ENCODE data around the gene ARL5A.
"Not testable (repeated sequence)": the region's sequence is repeated elsewhere in the genome, so short reads cannot be mapped to it uniquely, and the experiment has no call there.

ARL5A gene, protein sequence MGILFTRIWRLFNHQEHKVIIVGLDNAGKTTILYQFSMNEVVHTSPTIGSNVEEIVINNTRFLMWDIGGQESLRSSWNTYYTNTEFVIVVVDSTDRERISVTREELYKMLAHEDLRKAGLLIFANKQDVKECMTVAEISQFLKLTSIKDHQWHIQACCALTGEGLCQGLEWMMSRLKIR

DNA sequence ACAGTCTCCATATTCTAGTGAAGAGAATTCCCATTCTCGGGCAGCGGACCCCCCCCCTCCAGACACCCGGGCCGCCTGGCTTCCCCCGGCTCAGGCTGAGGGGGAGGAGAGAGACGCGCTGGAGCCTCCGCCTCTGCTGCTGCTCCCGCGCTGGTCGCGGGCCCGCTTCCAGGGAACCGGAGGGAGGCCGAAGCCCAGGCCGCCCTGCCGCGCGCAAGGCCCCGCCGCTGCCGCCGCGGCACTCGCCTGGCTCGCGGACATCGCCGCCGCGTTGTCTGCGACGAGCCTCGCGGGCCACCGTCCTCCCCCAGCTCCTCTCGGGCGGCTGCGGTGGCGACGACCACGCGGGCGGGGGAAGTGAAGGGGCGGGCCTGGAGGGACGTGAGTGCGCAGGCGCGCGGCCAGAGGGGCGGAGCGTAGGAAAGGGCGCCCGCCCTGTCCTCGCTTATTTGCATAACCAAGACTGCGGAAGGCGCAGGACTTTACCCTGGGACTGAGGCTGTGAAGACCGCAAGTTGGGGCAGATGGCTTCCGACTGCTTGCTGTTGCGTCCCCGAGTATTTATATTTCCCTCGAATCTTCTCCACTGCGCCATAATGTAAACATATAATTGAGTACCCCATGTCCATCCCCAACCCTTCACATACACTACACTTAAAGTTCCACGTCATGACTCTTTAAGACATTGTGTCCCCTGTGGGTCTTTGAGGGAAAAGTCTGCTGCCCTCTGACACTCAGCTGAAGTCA, at the start of gene ARL5A:
Gene ARL5A, minus strand, starts transcription at position 279 of the 747 bp plus-strand sequence. Its CDS starts 245 bp downstream, at position 34.
- DNase-seq = peak; percentile 98
- H3K36me3 Mint-ChIP-seq (ENCODE audit: low read depth) = peaks cover 31% of the 10 kb centered on the region
- H3K27me3 Mint-ChIP-seq = no peaks in the 10 kb centered on the region
- H3K27ac Mint-ChIP-seq = peak within 1 kb of the TSS; percentile 94
- H3K4me1 Mint-ChIP-seq (ENCODE audit: low read depth) = peaks cover 43% of the 10 kb centered on the region
- H3K4me3 Mint-ChIP-seq = peak within 1 kb of the TSS; percentile 97
- H3K9me3 Mint-ChIP-seq = no peaks in the 10 kb centered on the region

DNA sequence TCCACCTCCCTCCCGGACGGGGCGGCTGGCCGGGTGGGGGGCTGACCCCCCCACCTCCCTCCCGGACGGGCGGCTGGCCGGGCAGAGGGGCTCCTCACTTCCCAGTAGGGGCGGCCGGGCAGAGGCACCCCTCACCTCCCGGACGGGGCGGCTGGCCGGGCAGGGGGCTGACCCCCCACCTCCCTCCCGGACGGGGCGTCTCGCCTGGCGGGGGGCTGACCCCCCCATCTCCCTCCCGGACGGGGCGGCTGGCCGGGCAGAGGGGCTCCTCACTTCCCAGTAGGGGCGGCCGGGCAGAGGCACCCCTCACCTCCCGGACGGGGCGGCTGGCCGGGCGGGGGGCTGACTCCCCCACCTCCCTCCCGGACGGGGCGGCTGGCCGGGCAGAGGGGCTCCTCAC, 47.4 kb upstream of the ARL5A start:
- peaks cover 13% of the 10 kb centered on the region for H3K4me1 Mint-ChIP-seq (ENCODE audit: low read depth)
- H3K36me3 Mint-ChIP-seq (ENCODE audit: low read depth); H3K27me3 Mint-ChIP-seq; H3K27ac Mint-ChIP-seq; H3K9me3 Mint-ChIP-seq; H3K4me3 Mint-ChIP-seq; DNase-seq: not testable (repeated sequence)

DNA sequence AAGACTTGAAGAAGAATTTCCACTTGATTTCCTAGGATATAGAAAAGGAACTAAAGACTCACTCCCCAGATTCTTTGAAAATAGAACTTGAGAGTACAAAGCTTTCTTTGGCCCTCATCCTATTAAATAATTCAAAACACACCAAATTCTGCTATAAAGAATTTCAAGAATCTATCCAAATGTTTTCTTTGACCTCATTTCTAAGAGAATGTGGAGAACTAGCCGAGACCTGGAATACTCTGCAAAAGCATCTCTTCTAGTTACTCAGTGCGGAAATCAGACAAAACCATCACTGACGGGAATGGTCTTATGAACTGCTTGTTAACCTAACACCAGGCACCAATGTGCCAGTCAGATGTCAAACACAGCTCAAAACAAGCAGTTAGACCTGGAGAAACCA, 44.2 kb upstream of the ARL5A start:
- H3K27ac Mint-ChIP-seq = no peak overlapping the region
- no peaks in the 10 kb centered on the region for H3K36me3 Mint-ChIP-seq (ENCODE audit: low read depth)
- no peak for DNase-seq
- H3K27me3 Mint-ChIP-seq = peaks cover 15% of the 10 kb centered on the region
- H3K4me1 Mint-ChIP-seq (ENCODE audit: low read depth) = no peaks in the 10 kb centered on the region
- H3K9me3 Mint-ChIP-seq = no peaks in the 10 kb centered on the region
- no peak overlapping the region for H3K4me3 Mint-ChIP-seq

- no peaks in the 10 kb centered on the region for H3K4me1 Mint-ChIP-seq (ENCODE audit: low read depth)
- DNase-seq = no peak
- no peak overlapping the region for H3K4me3 Mint-ChIP-seq
- no peaks in the 10 kb centered on the region for H3K36me3 Mint-ChIP-seq (ENCODE audit: low read depth)
- H3K27ac Mint-ChIP-seq = no peak overlapping the region
- peaks cover 19% of the 10 kb centered on the region for H3K27me3 Mint-ChIP-seq
- H3K9me3 Mint-ChIP-seq = no peaks in the 10 kb centered on the region
Observed at GRCh38 chr2:151869291-151869690, 41.1 kb upstream of the ARL5A start.

DNA sequence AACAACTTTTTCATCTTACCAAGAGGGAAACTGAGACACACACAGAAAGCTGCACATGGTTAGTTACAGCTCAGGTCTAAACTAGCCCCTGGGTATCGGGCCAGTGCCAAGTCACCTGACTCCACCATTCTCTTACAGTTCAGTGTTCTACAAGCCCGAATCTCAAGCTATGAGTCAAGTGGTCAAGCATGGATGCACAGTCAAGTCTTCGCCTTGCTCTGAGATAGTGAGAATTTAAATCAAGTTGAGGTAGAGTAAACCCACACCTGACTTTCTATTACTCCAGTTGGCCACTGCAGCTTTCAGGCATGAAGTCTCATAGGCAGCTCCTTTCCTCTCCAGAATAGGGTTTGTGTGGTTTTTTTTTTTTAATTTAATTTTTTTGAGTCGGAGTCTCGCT, 34.5 kb upstream of the ARL5A start:
- no peak for DNase-seq
- H3K4me1 Mint-ChIP-seq (ENCODE audit: low read depth) = no peaks in the 10 kb centered on the region
- H3K27ac Mint-ChIP-seq = no peak overlapping the region
- no peaks in the 10 kb centered on the region for H3K9me3 Mint-ChIP-seq
- no peak overlapping the region for H3K4me3 Mint-ChIP-seq
- H3K36me3 Mint-ChIP-seq (ENCODE audit: low read depth) = no peaks in the 10 kb centered on the region
- peaks cover 4% of the 10 kb centered on the region for H3K27me3 Mint-ChIP-seq

- Mint-ChIP-seq H3K36me3 (ENCODE audit: low read depth) (no peaks in the 10 kb centered on the region), H3K27me3 (peaks cover 4% of the 10 kb centered on the region), H3K9me3 (no peaks in the 10 kb centered on the region), H3K27ac (no peak overlapping the region), H3K4me1 (ENCODE audit: low read depth) (no peaks in the 10 kb centered on the region), H3K4me3 (no peak overlapping the region)
- DNase-seq = no peak
Observed at GRCh38 chr2:151861174-151861573, 33.0 kb upstream of the ARL5A start.

GRCh38 chr2:151860613-151861146, 32.5 kb upstream of the ARL5A start:
- H3K4me1 Mint-ChIP-seq (ENCODE audit: low read depth) = no peaks in the 10 kb centered on the region
- no peaks in the 10 kb centered on the region for H3K9me3 Mint-ChIP-seq
- no peak for DNase-seq
- no peak overlapping the region for H3K27ac Mint-ChIP-seq
- no peaks in the 10 kb centered on the region for H3K36me3 Mint-ChIP-seq (ENCODE audit: low read depth)
- peaks cover 4% of the 10 kb centered on the region for H3K27me3 Mint-ChIP-seq
- H3K4me3 Mint-ChIP-seq = no peak overlapping the region

- no peak for DNase-seq
- H3K27ac Mint-ChIP-seq = no peak overlapping the region
- no peaks in the 10 kb centered on the region for H3K9me3 Mint-ChIP-seq
- H3K4me1 Mint-ChIP-seq (ENCODE audit: low read depth) = no peaks in the 10 kb centered on the region
- H3K4me3 Mint-ChIP-seq = no peak overlapping the region
- peaks cover 2% of the 10 kb centered on the region for H3K27me3 Mint-ChIP-seq
- H3K36me3 Mint-ChIP-seq (ENCODE audit: low read depth) = no peaks in the 10 kb centered on the region
Observed at GRCh38 chr2:151860210-151860609, 32.0 kb upstream of the ARL5A start.

GRCh38 chr2:151857650-151858049, 29.4 kb upstream of the ARL5A start:
- DNase-seq = no peak
- no peak overlapping the region for H3K4me3 Mint-ChIP-seq
- no peak overlapping the region for H3K27ac Mint-ChIP-seq
- no peaks in the 10 kb centered on the region for H3K4me1 Mint-ChIP-seq (ENCODE audit: low read depth)
- H3K36me3 Mint-ChIP-seq (ENCODE audit: low read depth) = no peaks in the 10 kb centered on the region
- H3K27me3 Mint-ChIP-seq = no peaks in the 10 kb centered on the region
- H3K9me3 Mint-ChIP-seq = no peaks in the 10 kb centered on the region

GRCh38 chr2:151855111-151855510, 26.9 kb upstream of the ARL5A start:
- DNase-seq = no peak
- no peaks in the 10 kb centered on the region for H3K36me3 Mint-ChIP-seq (ENCODE audit: low read depth)
- H3K9me3 Mint-ChIP-seq = no peaks in the 10 kb centered on the region
- H3K27me3 Mint-ChIP-seq = no peaks in the 10 kb centered on the region
- no peak overlapping the region for H3K27ac Mint-ChIP-seq
- H3K4me3 Mint-ChIP-seq = no peak overlapping the region
- no peaks in the 10 kb centered on the region for H3K4me1 Mint-ChIP-seq (ENCODE audit: low read depth)

- H3K4me3 Mint-ChIP-seq = no peak overlapping the region
- H3K36me3 Mint-ChIP-seq (ENCODE audit: low read depth) = no peaks in the 10 kb centered on the region
- H3K9me3 Mint-ChIP-seq = no peaks in the 10 kb centered on the region
- no peaks in the 10 kb centered on the region for H3K4me1 Mint-ChIP-seq (ENCODE audit: low read depth)
- no peak overlapping the region for H3K27ac Mint-ChIP-seq
- DNase-seq = no peak
- no peaks in the 10 kb centered on the region for H3K27me3 Mint-ChIP-seq
Observed at GRCh38 chr2:151853070-151853758, 25.0 kb upstream of the ARL5A start.

DNA sequence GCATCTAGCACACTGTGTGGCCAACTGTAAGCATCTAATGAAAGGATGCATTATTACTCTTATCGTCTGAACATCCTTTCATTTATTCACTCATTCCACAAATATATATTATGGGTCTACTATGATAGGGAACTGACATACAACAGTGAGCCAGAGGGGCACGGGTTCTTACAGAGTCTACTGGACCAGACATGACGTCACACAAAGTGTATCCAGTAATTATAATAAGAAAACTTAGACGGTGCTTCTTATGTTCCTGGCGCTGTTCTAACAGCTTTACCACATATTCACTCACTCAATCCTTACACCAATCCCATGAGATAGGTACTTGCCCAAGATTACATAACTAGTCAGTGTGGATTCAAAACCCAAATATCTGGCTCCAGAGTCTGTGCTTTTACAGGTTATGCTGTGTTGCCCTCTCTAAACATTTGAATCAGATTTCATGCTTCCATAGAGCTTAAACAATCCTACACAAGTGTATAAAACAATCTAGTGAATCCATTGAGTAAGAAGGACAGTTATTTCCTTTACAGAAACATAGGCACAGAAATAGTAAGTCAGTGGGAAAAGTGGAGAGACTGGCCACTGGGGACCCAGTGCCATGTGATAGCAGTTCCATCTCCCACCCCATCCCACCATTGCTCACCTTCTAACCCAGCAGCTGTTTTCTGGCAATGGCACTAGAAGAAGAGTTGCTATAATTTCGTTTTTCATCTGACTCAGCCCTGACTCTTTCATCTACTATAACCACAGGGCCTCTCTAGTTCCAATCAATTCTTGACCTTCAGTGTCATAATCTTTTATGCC, 24.2 kb upstream of the ARL5A start:
- no peak for DNase-seq
- peaks cover 4% of the 10 kb centered on the region for H3K27me3 Mint-ChIP-seq
- no peaks in the 10 kb centered on the region for H3K36me3 Mint-ChIP-seq (ENCODE audit: low read depth)
- H3K27ac Mint-ChIP-seq = no peak overlapping the region
- no peaks in the 10 kb centered on the region for H3K4me1 Mint-ChIP-seq (ENCODE audit: low read depth)
- no peak overlapping the region for H3K4me3 Mint-ChIP-seq
- no peaks in the 10 kb centered on the region for H3K9me3 Mint-ChIP-seq

DNA sequence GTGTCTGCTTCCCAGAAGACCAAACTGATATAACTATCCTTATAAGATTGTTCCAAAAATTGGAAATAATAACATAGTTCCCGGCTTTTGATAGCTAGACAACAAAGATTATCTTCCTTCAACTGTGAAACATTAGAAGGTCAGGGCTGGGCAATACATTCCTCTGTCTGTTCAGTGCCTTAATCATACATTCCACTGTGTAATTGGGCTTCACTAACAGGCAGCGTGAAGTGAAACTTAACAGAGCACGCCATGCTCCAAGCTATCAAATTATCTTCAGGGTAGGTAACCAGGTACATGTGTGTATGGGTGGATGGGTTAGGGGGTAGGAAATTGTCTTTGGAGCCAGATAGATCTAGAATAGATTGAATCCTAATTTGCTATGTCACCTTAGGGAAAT, 23.5 kb upstream of the ARL5A start:
- Mint-ChIP-seq H3K4me3 (no peak overlapping the region), H3K4me1 (ENCODE audit: low read depth) (no peaks in the 10 kb centered on the region), H3K27ac (no peak overlapping the region), H3K9me3 (no peaks in the 10 kb centered on the region), H3K27me3 (peaks cover 4% of the 10 kb centered on the region), H3K36me3 (ENCODE audit: low read depth) (no peaks in the 10 kb centered on the region)
- no peak for DNase-seq

- Mint-ChIP-seq H3K36me3 (ENCODE audit: low read depth) (no peaks in the 10 kb centered on the region), H3K4me1 (ENCODE audit: low read depth) (no peaks in the 10 kb centered on the region), H3K27me3 (peaks cover 4% of the 10 kb centered on the region), H3K4me3 (no peak overlapping the region), H3K27ac (no peak overlapping the region), H3K9me3 (no peaks in the 10 kb centered on the region)
- no peak for DNase-seq
Observed at GRCh38 chr2:151849413-151850010, 21.3 kb upstream of the ARL5A start.
